GM03348 (cell line): ENCODE data around the gene RUNDC3A.
A peak's percentile ranks its signal among the peaks of the same experiment; 100 is the strongest.
"Not testable (repeated sequence)": the region's sequence is repeated elsewhere in the genome, so short reads cannot be mapped to it uniquely, and the experiment has no call there.

ENCODE experiments used
- DNase-seq: peaks from one replicate; pipeline ENCODE4 v3.0.0; 2012; ENCODE audit warnings: low spot score

RUNDC3A gene

DNA sequence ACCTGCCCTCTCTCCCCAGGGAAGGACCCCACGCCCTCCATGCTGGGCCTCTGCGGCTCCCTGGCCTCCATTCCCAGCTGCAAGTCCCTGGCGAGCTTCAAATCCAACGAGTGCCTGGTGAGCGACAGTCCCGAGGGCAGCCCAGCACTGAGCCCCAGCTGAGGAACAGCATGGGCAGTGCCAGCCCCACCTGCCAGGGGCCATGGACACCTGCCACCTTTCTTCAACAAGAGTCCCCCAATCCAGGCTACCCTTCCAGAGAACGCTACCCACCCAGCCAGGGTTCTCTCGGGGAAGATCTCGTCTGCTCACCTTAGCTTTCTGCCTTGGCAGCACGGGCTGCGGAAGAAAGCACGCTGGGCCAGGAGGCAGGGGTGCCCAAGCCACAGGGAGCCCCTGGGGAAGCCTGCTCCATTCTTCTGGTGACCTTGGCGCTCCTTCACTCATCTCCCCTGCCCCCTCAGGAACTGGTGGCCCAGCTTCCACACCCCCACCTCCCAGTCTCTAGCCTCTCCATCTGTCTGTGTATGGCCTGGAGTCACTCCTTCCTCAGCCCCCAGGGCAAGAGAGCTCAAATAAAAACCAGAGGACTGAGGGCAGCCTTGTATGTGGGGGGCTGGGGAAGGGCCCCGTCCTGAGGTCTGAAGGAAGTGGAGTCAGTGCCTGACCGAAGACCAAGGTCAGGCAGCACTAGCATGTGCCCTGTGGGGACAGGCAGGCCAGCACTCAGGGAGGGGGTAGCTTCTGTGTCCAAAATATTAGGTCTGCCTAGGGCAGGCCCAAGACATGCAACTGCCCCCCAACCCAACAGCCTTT is 9.9 kb downstream of the RUNDC3A start:
- no peak for DNase-seq

GRCh38 chr17:44320066-44320465 is 11.7 kb downstream of the RUNDC3A start:
- no peak for DNase-seq

- no peak for DNase-seq
Observed at GRCh38 chr17:44321246-44322120, 13.1 kb downstream of the RUNDC3A start.

DNA sequence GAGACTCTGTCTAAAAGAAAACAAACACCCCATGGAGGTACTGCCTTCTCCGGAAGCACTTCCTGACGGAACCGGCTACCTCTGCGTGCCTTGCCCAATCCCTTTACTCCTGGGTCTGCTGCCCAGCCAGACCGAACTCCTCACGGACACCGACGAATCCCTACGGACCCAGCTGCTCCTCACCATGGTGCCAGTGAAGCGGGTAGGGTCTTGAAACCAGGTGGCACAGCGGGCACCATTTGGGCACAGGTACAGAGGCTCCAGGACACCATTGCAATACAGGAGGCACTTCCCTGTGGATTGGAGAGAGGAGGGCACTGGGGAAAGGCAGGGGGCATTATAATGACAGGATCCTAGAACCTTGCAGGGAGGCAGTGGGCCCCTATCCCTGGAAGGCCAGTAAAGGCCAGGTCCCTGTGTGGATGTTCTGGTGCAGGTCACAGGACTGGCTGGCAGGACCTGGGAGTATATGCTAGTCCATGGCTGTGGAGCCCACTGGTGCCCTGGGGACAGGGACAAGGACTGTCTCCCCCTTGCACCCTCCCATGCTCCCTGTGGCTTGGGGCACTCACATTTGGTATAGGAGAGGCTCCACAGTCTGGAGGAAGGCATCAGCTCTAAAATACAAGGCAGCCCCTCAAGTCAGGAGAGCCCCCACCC is 14.0 kb downstream of the RUNDC3A start:
- no peak for DNase-seq

GRCh38 chr17:44323359-44324091 is 15.1 kb downstream of the RUNDC3A start:
- no peak for DNase-seq

- DNase-seq, result peak; percentile 58
Observed at GRCh38 chr17:44324092-44324570, 15.7 kb downstream of the RUNDC3A start.

DNA sequence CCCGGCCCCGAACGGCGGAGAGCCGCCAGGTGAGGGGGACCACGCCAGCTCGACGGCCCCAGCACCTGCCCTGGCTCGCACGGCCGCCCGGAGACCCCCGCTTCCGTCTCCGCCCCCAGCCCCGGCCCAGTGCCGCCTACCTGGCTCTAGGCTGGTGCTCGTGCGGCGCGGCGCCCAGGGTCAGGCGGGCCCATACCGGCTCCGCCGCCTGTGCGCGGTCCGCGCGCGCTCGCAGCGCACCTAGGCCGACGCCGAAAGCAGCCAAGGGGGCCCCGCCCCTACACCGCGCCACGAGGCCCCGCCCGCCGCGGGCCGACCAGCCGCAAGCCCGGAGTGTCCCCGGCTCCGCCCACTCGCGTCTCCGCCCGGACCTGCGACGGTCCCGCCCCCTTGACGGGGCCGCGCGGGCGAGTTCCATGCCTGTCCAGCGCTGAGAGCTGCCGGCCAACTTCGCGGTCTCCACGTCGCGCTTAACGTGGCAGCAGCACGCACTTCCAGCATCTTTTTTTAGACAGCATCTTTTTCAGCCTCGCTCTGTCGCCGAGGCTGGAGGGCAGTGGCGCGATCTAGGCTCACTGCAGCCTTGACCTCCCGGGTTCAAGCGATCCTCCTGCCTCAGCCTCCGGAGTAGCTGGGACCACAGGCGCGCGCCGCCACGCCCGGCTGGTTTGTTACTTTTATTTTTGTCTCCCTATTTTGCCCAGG is 16.3 kb downstream of the RUNDC3A start, which contains the start of gene SLC25A39:
SLC25A39 (minus strand) TSS at position 253 of the 705 bp plus-strand sequence. CDS start 1,261 bp downstream, outside the sequence.
- DNase-seq, result peak; percentile 98

DNA sequence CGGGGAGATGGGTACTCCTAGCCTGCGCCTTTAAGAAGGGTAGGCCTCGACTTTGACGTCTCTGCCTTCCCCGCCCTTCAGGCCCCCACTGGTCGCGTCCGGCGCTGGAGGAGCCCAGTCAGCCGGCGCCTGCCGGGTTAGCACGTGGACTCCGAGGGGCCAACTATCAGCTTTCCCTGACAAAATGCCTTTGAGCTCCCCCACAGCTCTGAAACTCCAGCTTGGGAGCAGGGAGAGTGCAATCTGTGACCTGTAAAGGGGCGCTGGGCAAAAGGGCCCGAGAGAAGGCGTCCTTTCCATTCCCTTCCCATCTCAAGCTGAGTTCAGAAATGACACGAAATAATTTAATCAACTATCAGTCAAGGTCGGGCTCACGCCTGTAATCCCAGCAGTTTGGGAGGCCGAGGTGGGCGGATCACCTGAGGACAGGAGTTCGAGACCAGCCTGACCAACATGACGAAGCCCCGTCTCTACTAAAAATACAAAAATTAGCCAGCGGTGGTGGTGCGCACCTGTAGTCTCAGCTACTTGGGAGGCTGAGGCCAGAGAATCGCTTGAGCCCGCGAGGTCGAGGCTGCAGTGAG is 18.6 kb downstream of the RUNDC3A start:
- DNase-seq, result peak; percentile 97

DNA sequence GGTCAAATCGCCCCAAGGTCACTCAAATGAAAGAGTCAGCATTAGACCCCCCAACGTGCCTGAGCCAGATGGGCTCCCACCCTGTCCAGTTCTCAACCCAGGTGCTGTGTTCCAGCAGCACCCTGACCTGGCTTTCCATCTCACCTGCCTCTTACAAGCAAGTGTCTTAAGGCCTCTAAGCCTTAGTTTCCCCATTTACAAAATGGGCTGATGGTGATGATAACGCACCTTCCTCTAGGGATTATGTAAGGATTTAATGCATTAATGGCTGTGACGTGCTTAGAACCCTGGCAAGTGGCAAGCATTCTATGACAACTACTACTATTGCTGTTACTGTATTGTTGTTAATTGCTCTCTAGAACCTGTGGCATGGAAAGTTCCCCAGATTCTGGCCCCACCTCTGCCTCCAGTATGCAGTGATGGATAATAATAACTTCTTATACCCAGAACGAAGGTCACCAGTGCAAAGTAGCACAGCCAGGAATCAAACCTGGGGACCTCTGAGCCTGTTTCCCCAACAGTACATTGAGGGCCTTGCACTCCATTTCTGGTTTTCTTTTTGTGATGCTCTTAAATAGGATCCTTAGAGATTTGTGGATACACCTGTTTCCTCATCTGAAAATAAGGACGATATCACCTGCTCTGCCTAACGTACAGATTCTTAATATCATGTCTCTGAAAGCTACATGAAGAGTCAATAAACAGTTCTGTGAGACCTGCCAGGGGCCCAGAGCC is 19.5 kb downstream of the RUNDC3A start:
- DNase-seq, result no peak

- DNase-seq, result not testable (repeated sequence)
Observed at GRCh38 chr17:44329516-44329915, 21.1 kb downstream of the RUNDC3A start.

- DNase-seq, result not testable (repeated sequence)
Observed at GRCh38 chr17:44330263-44330662, 21.9 kb downstream of the RUNDC3A start.

DNA sequence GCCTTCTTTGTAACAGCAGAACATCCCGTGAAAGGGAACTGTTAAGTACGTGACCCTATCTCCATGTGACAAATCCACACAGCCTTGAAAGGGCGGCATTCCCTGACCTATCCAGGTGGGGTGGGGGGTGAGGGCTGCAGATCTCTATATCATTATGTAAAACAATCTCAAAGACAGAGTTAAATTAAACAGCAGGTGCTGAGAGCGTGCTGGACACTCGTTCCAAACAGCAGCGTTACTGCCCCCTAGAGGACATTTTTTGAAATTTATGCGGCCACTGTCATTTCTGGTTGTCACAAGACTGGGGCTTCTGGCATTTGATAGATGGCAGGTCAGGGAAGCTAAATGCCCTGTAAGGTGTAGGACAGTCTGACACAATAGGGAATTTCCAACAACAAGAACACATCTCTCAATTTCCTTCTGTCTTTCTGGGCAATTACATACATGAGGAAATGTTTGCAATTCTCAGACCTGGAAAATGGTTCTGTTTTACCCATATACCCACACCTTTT is 22.9 kb downstream of the RUNDC3A start:
- DNase-seq, result peak; percentile 75

- DNase-seq, result no peak
Observed at GRCh38 chr17:44333371-44333770, 25.0 kb downstream of the RUNDC3A start.

GRCh38 chr17:44334315-44334714 is 25.9 kb downstream of the RUNDC3A start:
- no peak for DNase-seq

- DNase-seq, result no peak
Observed at GRCh38 chr17:44334727-44335126, 26.3 kb downstream of the RUNDC3A start.

GRCh38 chr17:44335564-44335963 is 27.2 kb downstream of the RUNDC3A start:
- no peak for DNase-seq

DNA sequence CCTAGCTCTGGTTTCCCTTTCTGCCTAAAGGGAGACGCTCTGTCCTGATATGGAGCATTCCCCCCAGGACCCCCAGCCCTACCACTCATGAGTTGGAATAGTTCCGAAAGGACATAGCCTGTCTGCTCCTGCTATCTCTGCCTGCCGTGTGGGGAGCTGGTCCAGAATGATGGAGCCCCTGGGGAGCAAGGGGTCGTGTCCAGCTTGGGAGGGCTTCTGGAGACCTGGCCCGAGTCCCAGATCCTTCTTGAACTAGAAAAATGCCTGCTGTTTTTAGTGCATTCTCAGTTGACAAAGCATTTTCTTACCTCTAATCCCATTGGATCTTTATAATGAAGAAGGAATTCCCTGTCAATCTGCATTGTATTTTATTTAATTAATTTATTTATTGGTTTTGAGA is 27.6 kb downstream of the RUNDC3A start:
- DNase-seq, result no peak

- no peak for DNase-seq
Observed at GRCh38 chr17:44338702-44339101, 30.3 kb downstream of the RUNDC3A start.

DNA sequence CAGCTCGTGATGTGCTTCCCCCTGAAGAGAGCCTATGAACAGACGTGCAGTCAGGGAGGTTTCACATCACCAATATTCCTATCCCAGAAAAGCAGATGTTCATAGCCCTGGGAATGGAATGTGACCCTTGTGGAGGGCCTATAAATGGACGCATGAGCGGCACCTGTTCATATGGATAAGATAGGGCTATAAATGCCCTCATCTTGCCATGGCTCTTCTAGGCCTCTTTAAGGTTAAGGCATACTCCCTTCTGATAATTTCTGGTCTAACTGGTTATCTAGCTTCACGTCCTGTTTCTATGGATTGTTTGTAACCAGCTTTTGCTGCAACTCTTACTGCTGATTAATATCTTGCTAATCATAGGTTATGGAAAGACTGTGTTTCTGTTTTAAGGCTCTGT is 32.2 kb downstream of the RUNDC3A start:
- DNase-seq, result not testable (repeated sequence)
